ENCODE results near the gene RHPN2.
A peak's percentile ranks its signal among the peaks of the same experiment; 100 is the strongest.

RHPN2 gene

DNA sequence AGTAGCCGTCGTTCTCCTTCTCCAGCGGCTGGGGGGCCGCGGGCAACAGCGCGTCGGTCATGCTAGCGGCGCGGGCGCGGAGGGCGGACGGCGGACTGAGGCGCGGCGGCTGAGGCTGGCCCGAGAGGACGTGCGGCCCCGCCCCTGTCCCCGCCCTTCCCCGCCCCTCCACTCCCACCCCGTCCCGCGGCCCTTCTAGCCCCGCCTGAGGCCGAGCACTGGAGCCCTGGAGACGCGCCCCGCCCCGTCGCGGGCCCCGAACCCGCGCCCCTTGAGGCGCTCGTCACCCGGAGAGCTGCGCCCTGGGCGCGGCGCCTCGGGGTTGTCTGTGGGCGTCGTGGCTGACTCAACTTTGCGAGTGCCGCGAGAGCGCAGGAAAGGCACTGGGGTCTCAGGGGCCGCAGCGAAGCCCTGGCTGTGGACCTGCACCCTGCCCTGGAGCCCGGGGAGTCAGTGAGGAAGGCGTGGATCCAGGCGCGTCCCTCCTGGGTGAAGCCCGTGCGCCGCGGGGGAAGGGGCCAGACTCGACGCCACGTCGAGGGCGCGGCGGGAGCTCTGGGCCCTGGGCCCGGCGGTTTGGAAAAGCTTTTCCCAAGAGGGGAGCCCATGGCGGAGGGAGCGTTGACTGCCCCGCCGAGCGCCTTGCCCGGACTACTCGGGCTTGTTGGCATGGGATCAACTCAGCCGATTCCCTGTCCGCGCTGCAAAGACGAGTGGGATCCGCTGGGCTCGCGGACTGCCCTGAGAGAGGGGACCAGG lies at the start of gene RHPN2:
RHPN2 (minus strand) TSS at position 97 of the 759 bp plus-strand sequence; CDS start at position 61, 36 bp downstream.
- H3K4me3 ChIP-seq (ENCODE audit: insufficient read depth, low read length, poor library complexity, severe bottlenecking), result peak within 1 kb of the TSS; percentile 90

DNA sequence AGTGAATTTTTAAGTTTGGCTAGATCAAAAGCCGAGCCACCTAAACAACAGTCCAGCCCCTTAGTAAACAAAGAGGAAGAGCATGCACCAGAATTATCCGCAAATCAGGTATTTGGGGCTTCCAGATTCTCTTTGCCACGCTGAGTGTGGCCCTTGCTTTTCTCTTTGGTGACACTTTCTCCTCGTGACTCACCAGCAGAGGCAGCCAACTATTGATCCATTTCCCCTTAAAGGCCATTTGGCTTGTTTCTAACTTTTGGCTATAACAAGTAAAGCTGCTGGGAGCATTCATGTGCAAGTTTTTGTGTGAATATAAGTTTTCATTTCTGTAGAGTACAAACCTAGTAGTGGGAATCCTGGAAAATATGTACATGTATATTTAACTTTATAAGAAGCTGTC lies 49.6 kb upstream of the RHPN2 start:
- no peak for TF ChIP-seq EZH2phosphoT487 (conservative IDR thresholded peaks at IDR 0.05; ENCODE audit: low read length)
- TF ChIP-seq, protein P1, sequence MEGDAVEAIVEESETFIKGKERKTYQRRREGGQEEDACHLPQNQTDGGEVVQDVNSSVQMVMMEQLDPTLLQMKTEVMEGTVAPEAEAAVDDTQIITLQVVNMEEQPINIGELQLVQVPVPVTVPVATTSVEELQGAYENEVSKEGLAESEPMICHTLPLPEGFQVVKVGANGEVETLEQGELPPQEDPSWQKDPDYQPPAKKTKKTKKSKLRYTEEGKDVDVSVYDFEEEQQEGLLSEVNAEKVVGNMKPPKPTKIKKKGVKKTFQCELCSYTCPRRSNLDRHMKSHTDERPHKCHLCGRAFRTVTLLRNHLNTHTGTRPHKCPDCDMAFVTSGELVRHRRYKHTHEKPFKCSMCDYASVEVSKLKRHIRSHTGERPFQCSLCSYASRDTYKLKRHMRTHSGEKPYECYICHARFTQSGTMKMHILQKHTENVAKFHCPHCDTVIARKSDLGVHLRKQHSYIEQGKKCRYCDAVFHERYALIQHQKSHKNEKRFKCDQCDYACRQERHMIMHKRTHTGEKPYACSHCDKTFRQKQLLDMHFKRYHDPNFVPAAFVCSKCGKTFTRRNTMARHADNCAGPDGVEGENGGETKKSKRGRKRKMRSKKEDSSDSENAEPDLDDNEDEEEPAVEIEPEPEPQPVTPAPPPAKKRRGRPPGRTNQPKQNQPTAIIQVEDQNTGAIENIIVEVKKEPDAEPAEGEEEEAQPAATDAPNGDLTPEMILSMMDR (IDR thresholded peaks at IDR 0.05; ENCODE audit: insufficient read depth, low read length, poor library complexity, severe bottlenecking), result no peak
- H2AFZ ChIP-seq (ENCODE audit: low read depth, low read length, severe bottlenecking), result no peak overlapping the region
- peaks cover 3% of the 10 kb centered on the region; the same call in 1 of the 2 replicates for H3K36me3 ChIP-seq (ENCODE audit: low read length)

More for the DNA sequence above, at the start of gene RHPN2:
- Histone ChIP-seq H2AFZ (ENCODE audit: low read depth, low read length, severe bottlenecking) (peak within 1 kb of the TSS; percentile 91), H3K9me2 (replicated peaks; ENCODE audit: insufficient read depth, low read length) (no peaks in the 10 kb centered on the region), H3K36me3 (ENCODE audit: low read length) (no peaks in the 10 kb centered on the region), H3K79me2 (ENCODE audit: insufficient read depth, low read length) (peaks cover 13% of the 10 kb centered on the region), H3F3A (ENCODE audit: insufficient read depth) (no peaks in the 10 kb centered on the region), H3K27ac (ENCODE audit: low read depth, low read length) (no peak within 1 kb of the TSS), H3K4me2 (ENCODE audit: low read depth, low read length, poor library complexity, severe bottlenecking) (peak within 1 kb of the TSS; percentile 94), H4K20me1 (ENCODE audit: low read depth, low read length) (peaks cover 5% of the 10 kb centered on the region; the same call in 1 of the 2 replicates), H3K9ac (ENCODE audit: low read length) (peak within 1 kb of the TSS; percentile 63), H3K27me3 (ENCODE audit: low read length) (no peaks in the 10 kb centered on the region), H3K9me3 (ENCODE audit: insufficient read depth, low read length) (no peaks in the 10 kb centered on the region)
- no peak for TF ChIP-seq EZH2phosphoT487 (conservative IDR thresholded peaks at IDR 0.05; ENCODE audit: low read length)

DNA sequence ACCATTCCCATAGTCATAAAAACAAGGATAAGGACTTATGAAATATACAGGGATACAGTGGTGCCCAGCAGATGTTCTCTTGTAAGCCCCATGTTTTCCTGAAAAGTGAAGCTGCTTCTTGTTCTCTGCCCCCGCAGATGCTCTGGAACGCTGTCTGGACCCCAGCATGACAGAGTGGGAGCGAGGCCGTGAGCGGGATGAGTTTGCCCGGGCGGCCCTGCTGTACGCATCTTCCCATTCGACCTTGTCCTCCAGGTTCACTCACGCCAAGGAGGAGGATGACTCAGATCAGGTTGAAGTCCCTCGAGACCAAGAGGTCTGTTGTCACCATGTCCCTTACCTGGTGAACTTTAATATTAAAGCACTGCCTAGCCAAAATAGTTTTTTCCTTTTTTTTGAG lies 46.9 kb upstream of the RHPN2 start:
- Histone ChIP-seq H3K4me2 (ENCODE audit: low read depth, low read length, poor library complexity, severe bottlenecking) (no peak overlapping the region), H3K36me3 (ENCODE audit: low read length) (peaks cover 3% of the 10 kb centered on the region; the same call in 1 of the 2 replicates), H3K9me3 (ENCODE audit: insufficient read depth, low read length) (no peaks in the 10 kb centered on the region), H3F3A (ENCODE audit: insufficient read depth) (no peaks in the 10 kb centered on the region), H3K79me2 (ENCODE audit: insufficient read depth, low read length) (no peaks in the 10 kb centered on the region), H3K9ac (ENCODE audit: low read length) (no peak overlapping the region), H3K27ac (ENCODE audit: low read depth, low read length) (no peak overlapping the region), H3K9me2 (replicated peaks; ENCODE audit: insufficient read depth, low read length) (no peaks in the 10 kb centered on the region), H2AFZ (ENCODE audit: low read depth, low read length, severe bottlenecking) (no peak overlapping the region), H3K27me3 (ENCODE audit: low read length) (no peaks in the 10 kb centered on the region), H3K4me3 (ENCODE audit: insufficient read depth, low read length, poor library complexity, severe bottlenecking) (no peak overlapping the region), H4K20me1 (ENCODE audit: low read depth, low read length) (no peaks in the 10 kb centered on the region)
- TF ChIP-seq, protein P1 (IDR thresholded peaks at IDR 0.05; ENCODE audit: insufficient read depth, low read length, poor library complexity, severe bottlenecking), result no peak
- TF ChIP-seq EZH2phosphoT487 (conservative IDR thresholded peaks at IDR 0.05; ENCODE audit: low read length), result no peak

More for the DNA sequence above, 49.6 kb upstream of the RHPN2 start:
- Histone ChIP-seq H3K79me2 (ENCODE audit: insufficient read depth, low read length) (no peaks in the 10 kb centered on the region), H3K4me3 (ENCODE audit: insufficient read depth, low read length, poor library complexity, severe bottlenecking) (no peak overlapping the region), H4K20me1 (ENCODE audit: low read depth, low read length) (no peaks in the 10 kb centered on the region), H3K9ac (ENCODE audit: low read length) (no peak overlapping the region), H3K9me3 (ENCODE audit: insufficient read depth, low read length) (no peaks in the 10 kb centered on the region), H3K27me3 (ENCODE audit: low read length) (no peaks in the 10 kb centered on the region), H3K4me2 (ENCODE audit: low read depth, low read length, poor library complexity, severe bottlenecking) (no peak overlapping the region), H3K27ac (ENCODE audit: low read depth, low read length) (no peak overlapping the region), H3F3A (ENCODE audit: insufficient read depth) (no peaks in the 10 kb centered on the region), H3K9me2 (replicated peaks; ENCODE audit: insufficient read depth, low read length) (no peaks in the 10 kb centered on the region)
